Stomach (tissue), 4 donors: ENCODE data around the gene LAMP5.

ENCODE experiments used
- CTCF ChIP-seq, 7 experiments: fragments of 450-650 bp in 4 of 7; fragments of 200-600 bp in 3 of 7; sonication (generic) in 3 of 7; IDR thresholded peaks; one replicate each; pipeline ENCODE4 v1.5.1; 2016 to 2019; ENCODE audit warnings: antibody characterized with exemption in 7 of 7, control low read depth in 2 of 7, mild to moderate bottlenecking in 1 of 7
- POLR2A ChIP-seq, 4 donors: fragments of 450-650 bp; IDR thresholded peaks; one replicate each; pipeline ENCODE4 v1.6.1; 2016; ENCODE audit warnings: antibody characterized with exemption in 4 of 4, control low read depth in 2 of 4, mild to moderate bottlenecking in 1 of 4, moderate library complexity in 1 of 4

GRCh38 chr20:9573335-9574151, 59.2 kb downstream of the LAMP5 start:
- no peak for TF ChIP-seq CTCF (IDR thresholded peaks at IDR 0.05)
- no peak for TF ChIP-seq POLR2A (IDR thresholded peaks at IDR 0.05)
